Measurements from ENCODE around the gene PPIH.
"Not testable (repeated sequence)": the region's sequence is repeated elsewhere in the genome, so short reads cannot be mapped to it uniquely, and the experiment has no call there.

PPIH gene

DNA sequence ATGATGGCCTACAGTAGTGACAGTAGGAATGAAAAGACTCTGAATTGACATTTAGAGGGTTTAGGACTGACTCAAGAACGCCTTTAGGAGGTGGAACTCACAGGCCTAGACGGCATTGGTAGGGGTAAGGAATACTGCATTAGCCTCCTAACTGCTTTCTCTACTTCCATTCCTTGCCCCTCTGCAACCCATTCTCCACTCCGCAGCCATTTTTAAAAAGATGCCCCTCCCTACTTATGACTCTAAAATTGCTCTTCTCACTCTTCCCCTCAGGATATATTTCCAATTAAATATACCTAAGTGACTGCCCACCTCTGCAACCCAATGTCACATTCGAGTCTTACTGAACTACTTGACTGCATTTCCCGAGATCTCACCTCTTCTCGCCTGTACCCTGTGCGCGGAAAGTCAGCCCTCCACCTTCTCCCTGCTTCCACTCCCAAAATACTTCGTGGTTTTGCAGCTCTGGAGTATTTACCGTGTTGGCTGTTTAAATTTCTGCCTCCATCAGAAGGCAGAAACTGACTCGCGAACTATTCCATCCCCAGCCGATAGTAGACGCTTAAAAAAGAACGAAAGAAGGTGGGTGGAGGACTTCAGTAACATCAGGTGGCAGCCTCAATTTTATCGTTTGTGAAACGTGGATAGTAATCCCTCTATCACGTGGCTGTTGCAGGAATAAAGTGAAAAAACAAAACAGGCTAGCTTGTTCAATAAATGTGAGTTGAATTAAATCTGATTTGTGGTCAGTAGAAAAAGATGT is 22.9 kb downstream of the PPIH start:
- peak; percentile 31 for DNase-seq (ENCODE audit: low read depth, low spot score)
- in situ Hi-C loops (cut with HindIII; ENCODE audit: low sequenced_read_pairs): no loop called here
- H3K4me3 ChIP-seq (ENCODE audit: low read depth, low read length): peak overlapping the region; percentile 83
- TF ChIP-seq, protein P1, sequence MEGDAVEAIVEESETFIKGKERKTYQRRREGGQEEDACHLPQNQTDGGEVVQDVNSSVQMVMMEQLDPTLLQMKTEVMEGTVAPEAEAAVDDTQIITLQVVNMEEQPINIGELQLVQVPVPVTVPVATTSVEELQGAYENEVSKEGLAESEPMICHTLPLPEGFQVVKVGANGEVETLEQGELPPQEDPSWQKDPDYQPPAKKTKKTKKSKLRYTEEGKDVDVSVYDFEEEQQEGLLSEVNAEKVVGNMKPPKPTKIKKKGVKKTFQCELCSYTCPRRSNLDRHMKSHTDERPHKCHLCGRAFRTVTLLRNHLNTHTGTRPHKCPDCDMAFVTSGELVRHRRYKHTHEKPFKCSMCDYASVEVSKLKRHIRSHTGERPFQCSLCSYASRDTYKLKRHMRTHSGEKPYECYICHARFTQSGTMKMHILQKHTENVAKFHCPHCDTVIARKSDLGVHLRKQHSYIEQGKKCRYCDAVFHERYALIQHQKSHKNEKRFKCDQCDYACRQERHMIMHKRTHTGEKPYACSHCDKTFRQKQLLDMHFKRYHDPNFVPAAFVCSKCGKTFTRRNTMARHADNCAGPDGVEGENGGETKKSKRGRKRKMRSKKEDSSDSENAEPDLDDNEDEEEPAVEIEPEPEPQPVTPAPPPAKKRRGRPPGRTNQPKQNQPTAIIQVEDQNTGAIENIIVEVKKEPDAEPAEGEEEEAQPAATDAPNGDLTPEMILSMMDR (IDR thresholded peaks at IDR 0.05; ENCODE audit: low read depth, low read length): no peak

DNA sequence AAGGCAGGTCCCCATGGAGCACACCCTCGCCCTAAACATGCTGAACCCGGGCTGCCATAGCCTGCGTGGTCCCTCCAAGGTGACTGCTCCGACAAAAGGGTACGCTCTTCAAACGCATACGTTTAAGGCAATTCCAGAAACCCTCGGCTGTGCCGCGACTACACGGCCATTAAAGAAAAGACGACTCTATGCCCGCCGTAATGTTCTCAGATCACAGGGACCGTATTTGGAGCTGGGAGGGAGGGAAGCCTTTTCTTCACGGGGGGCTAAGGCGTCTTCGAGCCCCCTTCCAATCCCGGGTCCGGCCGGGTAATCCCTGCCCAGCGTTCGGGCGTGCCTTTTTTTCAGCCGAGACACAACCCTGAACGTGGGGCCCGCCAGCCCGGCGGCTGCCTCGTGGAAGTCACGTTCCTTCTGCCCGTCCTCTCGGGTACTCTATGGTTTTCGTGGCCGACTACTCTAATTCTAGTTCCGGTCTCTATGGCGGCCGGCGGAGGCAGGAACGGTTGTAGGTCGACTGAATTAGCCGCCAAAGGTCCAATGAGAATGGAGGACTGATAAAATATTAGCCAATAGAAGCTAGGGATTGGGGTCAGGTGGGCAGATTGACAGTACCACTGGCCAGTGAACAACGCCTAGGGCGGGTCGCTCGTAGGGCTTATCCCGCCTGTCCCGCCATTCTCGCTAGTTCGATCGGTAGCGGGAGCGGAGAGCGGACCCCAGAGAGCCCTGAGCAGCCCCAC is 23.7 kb downstream of the PPIH start, which contains the start of gene YBX1:
TSS of gene YBX1 (plus strand) at position 678 of the 743 bp plus-strand sequence. CDS start 148 bp downstream, outside the sequence.
- in situ Hi-C loops (cut with HindIII; ENCODE audit: low sequenced_read_pairs): no loop called here
- peak within 1 kb of the TSS; percentile 83 for H3K4me3 ChIP-seq (ENCODE audit: low read depth, low read length)
- DNase-seq (ENCODE audit: low read depth, low spot score): peak; percentile 99
- TF ChIP-seq, protein P1 (IDR thresholded peaks at IDR 0.05; ENCODE audit: low read depth, low read length): no peak

DNA sequence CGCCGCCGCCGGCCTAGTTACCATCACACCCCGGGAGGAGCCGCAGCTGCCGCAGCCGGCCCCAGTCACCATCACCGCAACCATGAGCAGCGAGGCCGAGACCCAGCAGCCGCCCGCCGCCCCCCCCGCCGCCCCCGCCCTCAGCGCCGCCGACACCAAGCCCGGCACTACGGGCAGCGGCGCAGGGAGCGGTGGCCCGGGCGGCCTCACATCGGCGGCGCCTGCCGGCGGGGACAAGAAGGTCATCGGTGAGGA is 24.2 kb downstream of the PPIH start:
- in situ Hi-C loops (cut with HindIII; ENCODE audit: low sequenced_read_pairs); DNase-seq (ENCODE audit: low read depth, low spot score): not testable (repeated sequence)
- H3K4me3 ChIP-seq (ENCODE audit: low read depth, low read length): peak overlapping the region; percentile 83

DNA sequence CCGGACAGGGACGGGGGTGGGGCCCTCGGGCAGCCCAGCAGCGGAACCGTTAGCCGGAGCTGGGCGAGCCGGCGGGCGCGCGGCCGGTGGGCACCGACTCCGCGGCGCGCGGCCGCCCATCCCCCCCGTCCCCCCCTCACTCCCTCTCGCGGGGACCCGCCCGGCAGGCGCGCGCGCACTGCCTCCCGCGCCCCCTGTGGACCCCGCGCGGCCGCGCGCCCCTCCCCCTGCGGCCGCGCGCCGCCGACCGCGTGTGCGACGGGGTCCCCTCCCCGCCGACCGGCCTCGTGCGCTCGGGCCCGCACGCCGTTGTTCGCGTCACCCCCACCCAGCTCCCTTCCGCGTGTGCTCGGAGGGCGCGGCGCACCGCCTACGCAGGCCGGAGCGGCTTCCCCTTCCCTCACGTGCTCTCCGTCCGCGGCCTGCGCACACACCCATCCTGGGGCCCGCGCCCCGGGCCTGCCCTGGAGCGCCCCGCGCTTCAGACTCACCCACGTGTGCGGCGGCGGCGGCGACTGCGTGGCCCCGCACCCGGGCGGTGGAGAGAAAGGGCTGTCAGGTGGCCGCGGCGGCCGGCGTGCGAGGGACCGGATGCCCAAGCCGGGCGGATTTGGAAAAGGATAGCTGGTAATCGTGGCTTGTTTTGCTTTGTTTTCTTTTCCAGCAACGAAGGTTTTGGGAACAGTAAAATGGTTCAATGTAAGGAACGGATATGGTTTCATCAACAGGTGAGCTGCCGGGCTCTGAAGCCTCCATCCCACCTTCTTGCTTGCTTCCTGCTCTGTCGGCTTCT is 24.7 kb downstream of the PPIH start:
- DNase-seq (ENCODE audit: low read depth, low spot score): peak; percentile 39
- peak overlapping the region; percentile 83 for H3K4me3 ChIP-seq (ENCODE audit: low read depth, low read length)
- in situ Hi-C loops (cut with HindIII; ENCODE audit: low sequenced_read_pairs): no loop called here
- TF ChIP-seq, protein P1 (IDR thresholded peaks at IDR 0.05; ENCODE audit: low read depth, low read length): no peak

DNA sequence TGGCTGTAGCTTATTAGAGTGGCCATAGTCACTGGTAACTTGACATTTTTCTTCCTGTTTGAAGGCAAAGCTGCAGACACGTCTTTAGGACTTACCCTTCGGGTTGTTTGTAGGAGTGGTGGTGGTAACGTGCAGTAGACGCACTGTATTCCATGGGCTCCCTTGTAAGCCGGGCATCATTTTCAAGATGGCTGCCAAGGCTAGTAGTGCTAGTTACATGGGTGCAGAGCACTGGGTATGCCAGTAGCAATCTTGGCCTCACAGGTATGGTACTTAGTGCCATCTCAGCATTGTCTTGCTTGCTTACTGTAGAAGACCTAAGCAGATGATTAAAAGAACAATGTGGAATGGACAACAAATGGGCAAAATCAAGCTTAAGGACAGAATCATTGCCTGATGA is 25.9 kb downstream of the PPIH start:
- peak overlapping the region; percentile 83 for H3K4me3 ChIP-seq (ENCODE audit: low read depth, low read length)
- in situ Hi-C loops (cut with HindIII; ENCODE audit: low sequenced_read_pairs): no loop called here
- TF ChIP-seq, protein P1 (IDR thresholded peaks at IDR 0.05; ENCODE audit: low read depth, low read length): no peak
- DNase-seq (ENCODE audit: low read depth, low spot score): no peak

DNA sequence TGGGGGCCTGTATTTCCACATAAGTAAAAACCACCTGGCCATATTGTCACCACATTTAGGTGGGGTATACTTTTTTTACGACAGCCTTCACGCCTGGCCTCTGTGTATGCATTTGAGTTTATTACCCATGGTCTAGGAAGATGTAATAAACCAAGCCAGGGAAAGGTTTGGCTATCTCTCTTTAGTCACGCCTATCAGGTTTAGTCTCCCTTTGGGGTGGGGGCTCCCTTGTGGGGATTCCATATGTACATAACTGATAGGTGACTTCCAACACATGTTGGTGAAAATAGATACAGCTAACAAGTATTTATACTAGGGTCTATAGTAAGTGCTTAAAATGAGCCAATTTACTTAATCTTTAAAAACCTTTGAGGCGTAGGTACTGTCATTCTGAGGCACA is 28.2 kb downstream of the PPIH start:
- H3K4me3 ChIP-seq (ENCODE audit: low read depth, low read length): no peak overlapping the region
- TF ChIP-seq, protein P1 (IDR thresholded peaks at IDR 0.05; ENCODE audit: low read depth, low read length): no peak
- in situ Hi-C loops (cut with HindIII; ENCODE audit: low sequenced_read_pairs): no loop called here
- no peak for DNase-seq (ENCODE audit: low read depth, low spot score)
